AG09309 (cell line): ENCODE results near the gene CHRND.

Experiments
- DNase-seq: peaks from one replicate; pipeline ENCODE4 v3.0.0-alpha.2; 2010; ENCODE audit warnings: low read depth
- H3K4me3 ChIP-seq: 2 replicates; pipeline ENCODE4 v1.5.1; 2011; ENCODE audit warnings: mild to moderate bottlenecking, low read depth, low read length, moderate library complexity; ENCODE audit not compliant: control insufficient read depth
- TF ChIP-seq, protein P1 (sequence below): IDR thresholded peaks from 2 replicates; pipeline ENCODE4 v1.5.1; 2011; ENCODE audit warnings: mild to moderate bottlenecking, low read depth, low read length, inconsistent platforms; ENCODE audit not compliant: insufficient read depth, control insufficient read depth; ENCODE audit errors: missing control alignments

The CHRND gene

DNA sequence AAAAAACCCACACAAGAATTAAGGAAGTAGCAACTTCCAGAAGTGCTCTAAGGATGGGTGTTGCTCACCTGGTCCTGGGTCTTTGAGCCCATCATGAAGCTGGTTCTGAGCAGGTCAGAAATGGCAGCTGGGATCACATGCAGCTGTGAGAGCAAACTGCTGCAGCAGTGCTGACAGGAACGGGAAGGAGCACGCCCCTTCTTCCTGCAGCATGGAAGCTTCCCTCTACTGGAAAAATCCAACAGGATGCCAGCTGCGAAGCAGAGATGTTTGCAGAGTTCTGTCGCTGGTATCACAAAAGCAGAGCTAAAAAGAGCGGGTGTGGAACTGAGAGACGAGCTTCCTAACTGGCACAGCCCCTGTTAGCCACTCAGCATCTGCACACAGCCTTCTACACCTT, 58.3 kb downstream of the CHRND start:
- TF ChIP-seq, protein P1, sequence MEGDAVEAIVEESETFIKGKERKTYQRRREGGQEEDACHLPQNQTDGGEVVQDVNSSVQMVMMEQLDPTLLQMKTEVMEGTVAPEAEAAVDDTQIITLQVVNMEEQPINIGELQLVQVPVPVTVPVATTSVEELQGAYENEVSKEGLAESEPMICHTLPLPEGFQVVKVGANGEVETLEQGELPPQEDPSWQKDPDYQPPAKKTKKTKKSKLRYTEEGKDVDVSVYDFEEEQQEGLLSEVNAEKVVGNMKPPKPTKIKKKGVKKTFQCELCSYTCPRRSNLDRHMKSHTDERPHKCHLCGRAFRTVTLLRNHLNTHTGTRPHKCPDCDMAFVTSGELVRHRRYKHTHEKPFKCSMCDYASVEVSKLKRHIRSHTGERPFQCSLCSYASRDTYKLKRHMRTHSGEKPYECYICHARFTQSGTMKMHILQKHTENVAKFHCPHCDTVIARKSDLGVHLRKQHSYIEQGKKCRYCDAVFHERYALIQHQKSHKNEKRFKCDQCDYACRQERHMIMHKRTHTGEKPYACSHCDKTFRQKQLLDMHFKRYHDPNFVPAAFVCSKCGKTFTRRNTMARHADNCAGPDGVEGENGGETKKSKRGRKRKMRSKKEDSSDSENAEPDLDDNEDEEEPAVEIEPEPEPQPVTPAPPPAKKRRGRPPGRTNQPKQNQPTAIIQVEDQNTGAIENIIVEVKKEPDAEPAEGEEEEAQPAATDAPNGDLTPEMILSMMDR: no peak
- no peak for DNase-seq
- no peak overlapping the region for H3K4me3 ChIP-seq
